Endothelial cell of umbilical vein (primary cell): ENCODE data around the gene ZNRF3.

Experiments
- EZH2 ChIP-seq: IDR thresholded peaks from 2 replicates; pipeline ENCODE4 v1.6.1; 2012; ENCODE audit warnings: borderline replicate concordance, low read depth, mild to moderate bottlenecking, moderate library complexity, low read length, inconsistent platforms; ENCODE audit not compliant: severe bottlenecking
- FOS ChIP-seq: IDR thresholded peaks from 2 replicates; pipeline ENCODE4 v1.6.1; 2011; ENCODE audit warnings: mild to moderate bottlenecking, low read length, moderate library complexity, borderline replicate concordance; ENCODE audit not compliant: insufficient read depth
- MYC ChIP-seq: IDR thresholded peaks from one replicate; pipeline ENCODE4 v1.6.1; 2011; ENCODE audit warnings: mild to moderate bottlenecking, low read depth, low read length
- POLR2A ChIP-seq: IDR thresholded peaks from 2 replicates; pipeline ENCODE4 v1.6.1; 2012; ENCODE audit warnings: low read depth, mild to moderate bottlenecking, control low read depth, low read length
- POLR2AphosphoS5 ChIP-seq: IDR thresholded peaks from 2 replicates; pipeline ENCODE4 v1.6.1; 2012; ENCODE audit warnings: low read depth, mild to moderate bottlenecking, control low read depth, low read length, moderate library complexity; ENCODE audit not compliant: insufficient read depth
- TF ChIP-seq, protein P1 (sequence below), 2 donors: IDR thresholded peaks; 1 replicate in 1 of 2; 2 replicates in 1 of 2; pipeline ENCODE4 v1.5.1; 2011; ENCODE audit warnings: low read length in 2 of 2, mild to moderate bottlenecking in 2 of 2, moderate library complexity in 2 of 2, control low read depth in 1 of 2, inconsistent platforms in 1 of 2, low read depth in 1 of 2; ENCODE audit not compliant: insufficient read depth in 1 of 2; ENCODE audit errors: extremely low read depth in 1 of 2
- TF ChIP-seq, protein P2 (sequence below): IDR thresholded peaks from 2 replicates; pipeline ENCODE4 v1.6.1; 2011; ENCODE audit not compliant: insufficient read depth, insufficient read length

- TF ChIP-seq, protein P1, sequence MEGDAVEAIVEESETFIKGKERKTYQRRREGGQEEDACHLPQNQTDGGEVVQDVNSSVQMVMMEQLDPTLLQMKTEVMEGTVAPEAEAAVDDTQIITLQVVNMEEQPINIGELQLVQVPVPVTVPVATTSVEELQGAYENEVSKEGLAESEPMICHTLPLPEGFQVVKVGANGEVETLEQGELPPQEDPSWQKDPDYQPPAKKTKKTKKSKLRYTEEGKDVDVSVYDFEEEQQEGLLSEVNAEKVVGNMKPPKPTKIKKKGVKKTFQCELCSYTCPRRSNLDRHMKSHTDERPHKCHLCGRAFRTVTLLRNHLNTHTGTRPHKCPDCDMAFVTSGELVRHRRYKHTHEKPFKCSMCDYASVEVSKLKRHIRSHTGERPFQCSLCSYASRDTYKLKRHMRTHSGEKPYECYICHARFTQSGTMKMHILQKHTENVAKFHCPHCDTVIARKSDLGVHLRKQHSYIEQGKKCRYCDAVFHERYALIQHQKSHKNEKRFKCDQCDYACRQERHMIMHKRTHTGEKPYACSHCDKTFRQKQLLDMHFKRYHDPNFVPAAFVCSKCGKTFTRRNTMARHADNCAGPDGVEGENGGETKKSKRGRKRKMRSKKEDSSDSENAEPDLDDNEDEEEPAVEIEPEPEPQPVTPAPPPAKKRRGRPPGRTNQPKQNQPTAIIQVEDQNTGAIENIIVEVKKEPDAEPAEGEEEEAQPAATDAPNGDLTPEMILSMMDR (IDR thresholded peaks at IDR 0.05; ENCODE audit: extremely low read depth in 1 of 2, insufficient read depth in 1 of 2, low read depth in 1 of 2, low read length in 2 of 2): no peak
- TF ChIP-seq FOS (no peak), POLR2A (no peak), EZH2 (no peak), MYC (no peak), POLR2AphosphoS5 (no peak)
- TF ChIP-seq, protein P2, sequence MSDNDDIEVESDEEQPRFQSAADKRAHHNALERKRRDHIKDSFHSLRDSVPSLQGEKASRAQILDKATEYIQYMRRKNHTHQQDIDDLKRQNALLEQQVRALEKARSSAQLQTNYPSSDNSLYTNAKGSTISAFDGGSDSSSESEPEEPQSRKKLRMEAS: no peak
Observed at GRCh38 chr22:28953976-28954880, 70.9 kb downstream of the ZNRF3 start.
